Islet of Langerhans (tissue), 1 donor: Measurements from ENCODE around the gene SH3GL2.
A peak's percentile ranks its signal among the peaks of the same experiment; 100 is the strongest.

Experiments used
- FAIRE-seq: peaks from one replicate; lab custom pipeline; 2011; peaks lifted over from hg19 to GRCh38; lab: Jason Lieb, UNC

SH3GL2 gene

GRCh38 chr9:17810728-17811571, 232.1 kb downstream of the SH3GL2 start:
- peak; percentile 98 for FAIRE-seq

DNA sequence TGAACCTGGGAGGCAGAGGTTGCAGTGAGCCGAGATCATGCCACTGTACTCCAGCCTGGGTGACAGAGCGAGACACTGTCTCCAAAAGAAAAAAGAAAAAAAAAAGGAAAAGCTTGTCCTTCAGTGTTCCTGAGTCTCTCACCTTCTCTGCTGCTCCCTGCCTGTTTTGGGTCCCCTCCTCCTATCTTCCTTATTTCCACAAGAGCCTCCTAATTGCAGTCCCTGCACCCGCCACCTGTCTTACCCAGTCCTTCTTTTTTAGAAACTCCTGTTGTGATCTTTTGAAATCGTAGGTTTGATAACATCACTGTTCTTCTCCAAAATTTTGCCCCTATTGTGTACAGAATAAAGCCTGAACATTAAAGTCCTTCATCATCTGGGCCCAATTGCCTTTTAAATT, 234.9 kb downstream of the SH3GL2 start:
- no peak for FAIRE-seq

DNA sequence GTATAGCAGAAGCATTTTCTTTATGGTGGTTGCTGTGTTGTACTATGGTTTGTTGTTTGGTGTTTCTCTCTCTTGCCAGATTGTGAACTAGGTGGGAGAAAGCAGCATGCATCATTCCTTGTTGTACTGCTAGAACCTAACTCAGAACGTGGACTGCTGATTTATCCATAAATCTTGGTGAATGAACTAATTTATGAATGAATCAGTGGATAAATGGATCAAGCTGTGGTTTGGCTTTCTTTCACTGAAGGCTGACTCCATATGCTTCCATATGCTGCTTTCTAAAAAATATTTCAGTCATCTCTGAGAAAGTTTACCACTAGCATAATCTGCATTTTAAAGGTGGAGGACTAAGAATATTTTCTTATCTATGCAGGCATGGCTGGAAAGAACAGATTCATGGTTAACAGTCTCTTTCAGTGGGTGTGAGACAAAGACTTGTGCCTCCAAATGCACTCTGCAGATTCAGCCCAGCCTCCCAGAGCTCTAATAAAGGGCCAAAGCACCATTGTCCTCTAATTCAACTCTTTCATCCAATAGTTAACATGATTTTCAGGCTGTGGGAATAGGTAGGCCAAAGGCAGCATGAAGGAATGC, 237.7 kb downstream of the SH3GL2 start:
- FAIRE-seq, result no peak

DNA sequence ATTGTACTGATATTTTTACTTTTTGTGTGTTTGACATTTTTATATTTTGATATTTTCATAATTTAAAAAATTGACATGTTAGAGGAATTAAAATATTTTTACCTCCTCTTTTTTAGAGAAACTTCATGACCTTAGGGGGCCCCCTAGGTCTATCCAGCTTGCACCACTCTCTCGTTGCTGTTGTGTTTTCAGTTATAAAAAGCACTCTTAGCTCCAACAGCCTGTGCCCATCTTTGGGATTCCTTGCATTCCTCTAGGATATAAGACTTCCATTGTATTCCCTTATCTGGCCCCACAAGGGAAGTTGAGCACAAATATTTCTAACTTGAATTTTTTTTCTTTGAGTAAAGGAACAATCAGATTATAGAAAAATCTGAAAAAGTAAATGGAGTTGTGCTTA, 245.3 kb downstream of the SH3GL2 start:
- FAIRE-seq, result no peak

GRCh38 chr9:17824616-17825264, 245.9 kb downstream of the SH3GL2 start:
- no peak for FAIRE-seq

GRCh38 chr9:17825265-17825659, 246.4 kb downstream of the SH3GL2 start:
- FAIRE-seq, result no peak

- no peak for FAIRE-seq
These were observed 250.2 kb downstream of the SH3GL2 start for GRCh38 chr9:17829064-17829463.

GRCh38 chr9:17829812-17830385, 251.0 kb downstream of the SH3GL2 start:
- no peak for FAIRE-seq

- no peak for FAIRE-seq
These were observed 253.9 kb downstream of the SH3GL2 start for GRCh38 chr9:17832812-17833211.

DNA sequence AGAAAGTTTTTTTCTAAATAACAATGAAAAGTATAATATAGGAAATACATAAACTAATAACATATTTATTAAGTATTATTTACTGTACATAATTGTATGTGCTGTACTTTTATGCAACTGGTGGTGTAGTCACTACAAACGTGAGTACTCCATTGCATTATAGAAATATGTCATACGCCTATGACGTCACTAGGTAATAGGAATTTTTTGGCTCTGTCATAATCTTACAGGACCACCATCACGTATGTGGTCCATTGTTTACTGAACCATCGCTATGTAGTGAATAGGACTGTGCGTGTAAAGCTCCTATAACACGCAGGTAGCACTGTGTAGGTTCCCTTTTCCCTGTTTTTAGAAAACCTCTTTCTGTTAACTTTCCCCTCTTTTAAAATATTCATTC, 255.0 kb downstream of the SH3GL2 start:
- no peak for FAIRE-seq

DNA sequence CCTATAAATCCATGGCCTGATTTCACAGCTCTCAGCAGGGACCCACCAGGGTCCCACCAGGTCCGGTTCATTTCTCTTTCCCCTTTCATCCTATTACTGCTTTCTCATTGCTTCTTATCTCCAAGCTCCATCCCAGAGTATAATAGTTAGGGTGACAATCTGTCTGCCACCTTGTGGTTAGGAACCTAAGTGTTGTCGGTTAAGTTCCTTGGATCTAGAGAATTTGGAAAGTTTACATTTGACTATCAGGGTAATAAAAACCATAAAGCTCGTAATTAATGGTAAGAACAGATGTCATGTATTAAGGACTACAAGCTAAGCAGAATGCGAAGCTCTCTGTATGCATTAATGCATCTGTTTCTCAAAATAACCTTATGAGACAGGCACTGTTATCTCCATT, 259.1 kb downstream of the SH3GL2 start:
- FAIRE-seq, result no peak

DNA sequence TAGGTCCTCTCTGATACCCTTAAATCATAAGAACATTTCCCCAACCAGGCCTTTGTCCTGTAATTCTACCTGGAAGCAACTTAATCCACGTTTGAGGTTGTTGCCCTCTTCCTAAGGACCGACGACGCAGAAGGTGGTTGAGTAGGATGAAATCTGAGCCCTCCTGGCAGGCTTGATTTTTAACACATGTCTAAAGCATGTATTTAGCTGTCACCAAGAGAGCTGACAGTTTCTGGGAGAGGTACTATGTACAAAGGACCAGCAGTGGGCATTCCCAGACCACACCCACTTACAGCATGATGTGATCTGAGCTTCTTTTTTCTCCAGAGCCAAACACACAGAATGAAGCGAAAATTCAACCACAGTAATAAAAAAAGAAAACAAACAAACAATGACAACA, 260.9 kb downstream of the SH3GL2 start:
- no peak for FAIRE-seq

DNA sequence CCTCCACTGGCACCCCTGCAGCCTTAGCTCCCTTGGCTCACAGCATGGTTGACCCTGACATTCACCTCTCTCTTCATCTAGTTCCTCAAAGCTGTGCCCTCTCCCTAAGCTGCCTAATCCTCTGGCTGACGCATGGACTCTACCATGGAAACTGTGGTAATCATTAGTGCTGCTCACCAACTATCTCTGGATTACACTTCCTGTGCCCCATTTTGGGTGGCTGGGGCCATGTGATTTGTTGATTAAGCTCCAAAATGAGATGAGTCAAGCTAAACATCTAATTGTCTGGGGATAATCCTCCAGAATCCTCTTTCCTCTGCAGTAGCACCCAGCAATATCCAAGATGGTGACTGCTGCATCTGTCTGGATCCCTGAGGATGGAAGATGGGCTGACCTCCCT, 264.4 kb downstream of the SH3GL2 start:
- no peak for FAIRE-seq
